Peyer's patch (tissue), 4 donors: Measurements from ENCODE around the gene HTRA1. TPM values are rescaled to one million over a fixed set of nuclear protein-coding genes. Genes with fewer than 3 reads are reported as not detected.

Experiments
- DNase-seq, 3 donors: peaks; one replicate each; pipeline ENCODE4 v3.0.0-alpha.2; 2017 to 2019
- H3K27ac ChIP-seq, 4 donors: fragments of 200-600 bp; sonication (generic); one replicate each; pipeline ENCODE4 v1.5.1; 2016 to 2019
- H3K27me3 ChIP-seq, 2 donors: fragments of 200-600 bp; sonication (generic); one replicate each; pipeline ENCODE4 v1.5.1; 2019
- H3K36me3 ChIP-seq, 3 donors: fragments of 200-600 bp; sonication (generic); one replicate each; pipeline ENCODE4 v1.5.1; 2016 to 2019
- H3K4me1 ChIP-seq, 4 donors: fragments of 200-600 bp; sonication (generic); one replicate each; pipeline ENCODE4 v1.5.1; 2016 to 2019
- H3K4me3 ChIP-seq, 4 donors: fragments of 200-600 bp; sonication (generic); 1 replicate in 3 of 4; 2 replicates in 1 of 4; pipeline ENCODE4 v1.5.1; 2016 to 2019; ENCODE audit warnings: mild to moderate bottlenecking in 1 of 4
- H3K9me3 ChIP-seq, 4 donors: fragments of 200-600 bp; sonication (generic); one replicate each; pipeline ENCODE4 v1.5.1; 2016 to 2019; ENCODE audit warnings: mild to moderate bottlenecking in 1 of 4
- CTCF ChIP-seq, 6 experiments: fragments of 450-650 bp in 4 of 6; fragments of 200-600 bp in 2 of 6; sonication (generic) in 1 of 6; IDR thresholded peaks; one replicate each; pipeline ENCODE4 v1.5.1; 2017 to 2019; ENCODE audit warnings: antibody characterized with exemption in 6 of 6, mild to moderate bottlenecking in 3 of 6, moderate library complexity in 1 of 6
- POLR2A ChIP-seq, 2 donors: fragments of 450-650 bp; IDR thresholded peaks; one replicate each; pipeline ENCODE4 v1.5.1; 2017; ENCODE audit warnings: antibody characterized with exemption in 2 of 2, mild to moderate bottlenecking in 2 of 2, moderate library complexity in 2 of 2
- total RNA-seq, 4 donors: library from RNA; depleted of rRNA; stranded (reverse); fragments of >200 nt; gene quantifications; one replicate each; pipeline ENCODE4 v1.1.0, GENCODE V29; 2016

Gene HTRA1
- total RNA-seq, 4 donors from 2014 or later, result 12.3 to 26.1 (median 17.3) TPM

- H3K4me1 ChIP-seq, result peaks cover 0 to 8% (median 0%) of the 10 kb centered on the region in 4 donors
- peak overlapping the region in 2 of 4 donors; percentile 4 to 56 for H3K27ac ChIP-seq
- no peaks in the 10 kb centered on the region for H3K9me3 ChIP-seq
- DNase-seq, result no peak
- no peaks in the 10 kb centered on the region for H3K36me3 ChIP-seq
- TF ChIP-seq POLR2A (IDR thresholded peaks at IDR 0.05), result no peak
- TF ChIP-seq CTCF (IDR thresholded peaks at IDR 0.05), result no peak
- H3K4me3 ChIP-seq, result no peak overlapping the region
- no peaks in the 10 kb centered on the region for H3K27me3 ChIP-seq
Observed at GRCh38 chr10:122493761-122494160, 32.4 kb downstream of the HTRA1 start.

GRCh38 chr10:122494173-122494820 is 32.9 kb downstream of the HTRA1 start:
- TF ChIP-seq CTCF (IDR thresholded peaks at IDR 0.05) (no peak), POLR2A (IDR thresholded peaks at IDR 0.05) (no peak)
- Histone ChIP-seq H3K27me3 (no peaks in the 10 kb centered on the region), H3K4me3 (no peak overlapping the region), H3K36me3 (no peaks in the 10 kb centered on the region), H3K27ac (peak overlapping the region in 3 of 4 donors; percentile 12 to 56 (median 38)), H3K4me1 (peaks cover 0 to 14% (median 2%) of the 10 kb centered on the region in 4 donors), H3K9me3 (no peaks in the 10 kb centered on the region)
- peak in 1 of 3 donors; percentile 41 for DNase-seq

- H3K9me3 ChIP-seq, result no peaks in the 10 kb centered on the region
- H3K4me3 ChIP-seq, result no peak overlapping the region
- peaks cover 0 to 19% (median 5%) of the 10 kb centered on the region in 4 donors for H3K4me1 ChIP-seq
- H3K27ac ChIP-seq, result peak overlapping the region in 3 of 4 donors; percentile 12 to 38 (median 31)
- TF ChIP-seq CTCF (IDR thresholded peaks at IDR 0.05) (no peak), POLR2A (IDR thresholded peaks at IDR 0.05) (no peak)
- peak in 1 of 3 donors; percentile 43 for DNase-seq
- no peaks in the 10 kb centered on the region for H3K36me3 ChIP-seq
- no peaks in the 10 kb centered on the region for H3K27me3 ChIP-seq
Observed at GRCh38 chr10:122494833-122495232, 33.5 kb downstream of the HTRA1 start.

- H3K27ac ChIP-seq, result peak overlapping the region in 2 of 4 donors; percentile 31 to 38
- TF ChIP-seq POLR2A (IDR thresholded peaks at IDR 0.05) (no peak), CTCF (IDR thresholded peaks at IDR 0.05) (no peak)
- DNase-seq, result no peak
- H3K9me3 ChIP-seq, result no peaks in the 10 kb centered on the region
- no peaks in the 10 kb centered on the region for H3K27me3 ChIP-seq
- no peaks in the 10 kb centered on the region for H3K36me3 ChIP-seq
- H3K4me1 ChIP-seq, result peaks cover 0 to 21% (median 5%) of the 10 kb centered on the region in 4 donors
- H3K4me3 ChIP-seq, result no peak overlapping the region
Observed at GRCh38 chr10:122495406-122496340, 34.3 kb downstream of the HTRA1 start.

- no peaks in the 10 kb centered on the region for H3K27me3 ChIP-seq
- DNase-seq, result no peak
- TF ChIP-seq CTCF (IDR thresholded peaks at IDR 0.05) (no peak), POLR2A (IDR thresholded peaks at IDR 0.05) (no peak)
- no peak overlapping the region for H3K27ac ChIP-seq
- no peaks in the 10 kb centered on the region for H3K36me3 ChIP-seq
- no peak overlapping the region for H3K4me3 ChIP-seq
- H3K9me3 ChIP-seq, result no peaks in the 10 kb centered on the region
- peaks cover 0 to 21% (median 5%) of the 10 kb centered on the region in 4 donors for H3K4me1 ChIP-seq
Observed at GRCh38 chr10:122497241-122497640, 35.9 kb downstream of the HTRA1 start.
